K562 (cell line): ENCODE results near the gene SCRN2. TPM values are rescaled to one million over a fixed set of nuclear protein-coding genes. Genes with fewer than 3 reads are reported as not detected.
A peak's percentile ranks its signal among the peaks of the same experiment; 100 is the strongest.

Source experiments
- BRF1 ChIP-seq: IDR thresholded peaks from 3 replicates; pipeline ENCODE4 v1.6.1; 2011; ENCODE audit warnings: borderline replicate concordance, mild to moderate bottlenecking; ENCODE audit not compliant: insufficient read length; ENCODE audit errors: extremely low read depth
- ETV5 ChIP-seq: sonication (generic); formaldehyde crosslinking; IDR thresholded peaks from 2 replicates; pipeline ENCODE4 v1.4.0; 2020; ENCODE audit warnings: low read depth, mild to moderate bottlenecking, missing genetic modification reagents
- HCFC1 ChIP-seq: IDR thresholded peaks from 2 replicates; pipeline ENCODE4 v1.6.1; 2012; ENCODE audit warnings: low read depth, low read length, improper control_type of control experiment
- KHSRP ChIP-seq: fragments of 450-650 bp; IDR thresholded peaks from 2 replicates; pipeline ENCODE4 v1.6.1; 2017
- NFE2 ChIP-seq: IDR thresholded peaks from 2 replicates; pipeline ENCODE4 v1.6.1; 2014; ENCODE audit warnings: antibody characterized with exemption, low read depth
- NR2F6 ChIP-seq: fragments of 450-650 bp; formaldehyde crosslinking; IDR thresholded peaks from 2 replicates; pipeline ENCODE4 v1.4.0; 2020; ENCODE audit warnings: mild to moderate bottlenecking
- PHB2 ChIP-seq: fragments of 450-650 bp; IDR thresholded peaks from 2 replicates; pipeline ENCODE4 v1.6.1; 2017; ENCODE audit warnings: low read depth
- PPARD ChIP-seq: fragments of 250-450 bp; sonication (Bioruptor Pico); IDR thresholded peaks from 2 replicates; pipeline ENCODE4 v1.8.0; 2022; ENCODE audit warnings: inconsistent platforms, mild to moderate bottlenecking, moderate library complexity
- PURB ChIP-seq: sonication (generic); formaldehyde crosslinking; IDR thresholded peaks from 2 replicates; pipeline ENCODE4 v1.9.0; 2021; ENCODE audit warnings: low read depth, mild to moderate bottlenecking, missing genetic modification reagents
- RAD21 ChIP-seq, 2 experiments: fragments of 250-450 bp in 1 of 2; fragments of 450-650 bp in 1 of 2; sonication (Bioruptor Pico) in 1 of 2; formaldehyde crosslinking in 1 of 2; IDR thresholded peaks in 1 of 2; conservative IDR thresholded peaks in 1 of 2; 2 replicates each; pipeline versions ENCODE4 v1.4.0 to v1.8.0; 2020 to 2022; ENCODE audit warnings: mild to moderate bottlenecking in 2 of 2, moderate library complexity in 1 of 2
- SAP30 ChIP-seq: fragments of 200-600 bp; sonication (generic); IDR thresholded peaks from 2 replicates; pipeline ENCODE4 v1.6.1; 2012; ENCODE audit warnings: borderline replicate concordance, low read depth, mild to moderate bottlenecking, moderate library complexity, low read length, control low read depth, inconsistent platforms; ENCODE audit not compliant: insufficient read depth, poor library complexity, severe bottlenecking
- SP2 ChIP-seq: IDR thresholded peaks from 2 replicates; pipeline ENCODE4 v1.6.1; 2011; ENCODE audit warnings: mild to moderate bottlenecking, low read depth, low read length, moderate library complexity; ENCODE audit not compliant: poor library complexity, severe bottlenecking; ENCODE audit errors: extremely low read depth
- TAF7 ChIP-seq: fragments of 450-650 bp; IDR thresholded peaks from 2 replicates; pipeline ENCODE4 v1.6.1; 2016; ENCODE audit warnings: missing genetic modification characterization, missing compliant biosample characterization
- ZNF232 ChIP-seq: sonication (generic); formaldehyde crosslinking; IDR thresholded peaks from 2 replicates; pipeline ENCODE4 v1.8.0; 2022; ENCODE audit warnings: mild to moderate bottlenecking, missing genetic modification reagents
- ZNF41 ChIP-seq: fragments of 250-450 bp; sonication (Bioruptor Pico); conservative IDR thresholded peaks from 2 replicates; pipeline ENCODE4 v1.4.0; 2020; ENCODE audit warnings: mild to moderate bottlenecking
- ZNF586 ChIP-seq: fragments of 450-650 bp; formaldehyde crosslinking; conservative IDR thresholded peaks from 2 replicates; pipeline ENCODE4 v1.4.0; 2020; ENCODE audit warnings: mild to moderate bottlenecking, moderate library complexity
- polyA plus RNA-seq, 8 experiments: library from polyadenylated mRNA; depleted of rRNA in 4 of 8; stranded (reverse) in 5 of 8; unstranded in 3 of 8; fragments of >200 nt; fragmentation: Nextera tagmentation in 2 of 8; fragmentation: Illumina TruSeq in 1 of 8; extraction: Ambion mirVana in 2 of 8; extraction: Trizol in 1 of 8; gene quantifications; 2 replicates each; pipeline versions ENCODE4 v1.2.1 to v1.2.3, GENCODE V29; 2011 to 2014; ENCODE audit warnings: inconsistent platforms in 1 of 8, missing spikeins in 1 of 8
- total RNA-seq, 7 experiments: library from RNA; depleted of rRNA in 6 of 7; stranded (reverse); fragments of >200 nt in 6 of 7; fragmentation: Illumina TruSeq in 2 of 7; extraction: Trizol in 2 of 7; gene quantifications; 2 replicates each; pipeline versions ENCODE4 v1.2.1 to v1.2.3, GENCODE V29; 2011 to 2021; ENCODE audit warnings: low replicate concordance in 1 of 7
- TF ChIP-seq, protein P1 (sequence below): sonication (generic); formaldehyde crosslinking; IDR thresholded peaks from 2 replicates; pipeline ENCODE4 v1.8.0; 2022; ENCODE audit warnings: mild to moderate bottlenecking, missing genetic modification reagents, borderline replicate concordance
- TF ChIP-seq, protein P2 (sequence below): fragments of 250-450 bp; sonication (Bioruptor Pico); IDR thresholded peaks from 2 replicates; pipeline ENCODE4 v1.5.0; 2021; ENCODE audit warnings: mild to moderate bottlenecking, moderate library complexity
- TF ChIP-seq, protein P3 (sequence below): sonication (generic); formaldehyde crosslinking; IDR thresholded peaks from 2 replicates; pipeline ENCODE4 v1.8.0; 2022; ENCODE audit warnings: mild to moderate bottlenecking, low read depth, missing genetic modification reagents
- TF ChIP-seq, protein P4 (sequence below), 2 experiments: fragments of 450-650 bp in 1 of 2; sonication (generic) in 1 of 2; formaldehyde crosslinking in 1 of 2; IDR thresholded peaks in 1 of 2; conservative IDR thresholded peaks in 1 of 2; 2 replicates each; pipeline versions ENCODE4 v1.6.1 to v1.8.1; 2016 to 2023; ENCODE audit warnings: mild to moderate bottlenecking in 2 of 2, moderate library complexity in 2 of 2, inconsistent platforms in 1 of 2, missing genetic modification reagents in 1 of 2

Gene SCRN2
- total and polyA plus RNA-seq, 9 of the 15 experiments (the other 6 are each of a cell fraction or from before 2014, with no cell fraction given), result 0.25 to 32.9 (median 13.6) TPM

DNA sequence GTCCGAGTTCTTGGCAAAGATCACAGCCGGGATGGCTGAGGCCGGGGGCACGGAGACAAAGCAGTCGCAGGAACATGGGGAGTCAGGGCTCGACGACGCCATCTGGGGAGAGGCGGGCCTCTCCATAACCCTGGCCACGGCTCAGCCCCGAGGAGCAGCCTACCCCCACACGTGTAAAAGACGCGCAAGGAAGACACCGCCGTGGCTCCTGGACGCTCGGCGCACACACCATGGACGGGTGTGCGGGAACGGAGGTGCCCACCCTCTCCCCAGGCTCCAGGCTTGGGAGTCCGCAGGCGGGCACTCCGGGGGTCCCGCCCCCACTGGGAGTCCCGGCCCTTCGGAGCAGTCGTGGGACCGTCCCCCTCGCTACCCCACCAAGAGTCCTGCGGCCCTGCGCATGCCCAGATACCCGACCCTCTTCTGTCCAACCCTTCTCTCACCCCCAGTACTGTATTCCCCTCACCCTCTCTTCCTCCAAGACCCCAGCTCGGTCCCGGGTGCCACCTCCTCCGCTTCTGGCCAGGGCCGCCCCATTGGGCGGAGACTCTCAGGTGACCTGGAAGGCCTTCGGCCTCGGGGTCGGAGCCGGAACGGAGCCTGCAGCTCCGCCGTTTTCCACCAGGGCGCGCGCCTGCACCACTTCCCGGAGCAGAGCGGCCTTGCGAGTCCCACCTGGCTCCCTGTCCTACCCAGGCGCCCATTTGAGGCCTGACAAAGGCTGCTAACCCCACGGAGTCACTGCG lies at the start of gene SCRN2 (continued):
- peak; percentile 61 for TF ChIP-seq ETV5 (CRISPR knock-in tag)
- no peak for TF ChIP-seq BRF1
- TF ChIP-seq PURB, result no peak
- no peak for TF ChIP-seq KHSRP
- TF ChIP-seq PHB2, result no peak
- no peak for TF ChIP-seq PPARD (CRISPR knock-in tag)
- TF ChIP-seq RAD21 (CRISPR knock-in tag; conservative IDR thresholded peaks at IDR 0.05 in 1 of 2, IDR thresholded peaks at IDR 0.05 in 1 of 2), result peak; percentile 99
- peak; percentile 85 for TF ChIP-seq SAP30
- no peak for TF ChIP-seq TAF7
- TF ChIP-seq SP2, result no peak
- TF ChIP-seq NFE2, result no peak
- TF ChIP-seq ZNF232 (CRISPR knock-in tag), result no peak
- TF ChIP-seq ZNF41 (CRISPR knock-in tag), result no peak
- TF ChIP-seq HCFC1, result no peak
- TF ChIP-seq, protein P1, sequence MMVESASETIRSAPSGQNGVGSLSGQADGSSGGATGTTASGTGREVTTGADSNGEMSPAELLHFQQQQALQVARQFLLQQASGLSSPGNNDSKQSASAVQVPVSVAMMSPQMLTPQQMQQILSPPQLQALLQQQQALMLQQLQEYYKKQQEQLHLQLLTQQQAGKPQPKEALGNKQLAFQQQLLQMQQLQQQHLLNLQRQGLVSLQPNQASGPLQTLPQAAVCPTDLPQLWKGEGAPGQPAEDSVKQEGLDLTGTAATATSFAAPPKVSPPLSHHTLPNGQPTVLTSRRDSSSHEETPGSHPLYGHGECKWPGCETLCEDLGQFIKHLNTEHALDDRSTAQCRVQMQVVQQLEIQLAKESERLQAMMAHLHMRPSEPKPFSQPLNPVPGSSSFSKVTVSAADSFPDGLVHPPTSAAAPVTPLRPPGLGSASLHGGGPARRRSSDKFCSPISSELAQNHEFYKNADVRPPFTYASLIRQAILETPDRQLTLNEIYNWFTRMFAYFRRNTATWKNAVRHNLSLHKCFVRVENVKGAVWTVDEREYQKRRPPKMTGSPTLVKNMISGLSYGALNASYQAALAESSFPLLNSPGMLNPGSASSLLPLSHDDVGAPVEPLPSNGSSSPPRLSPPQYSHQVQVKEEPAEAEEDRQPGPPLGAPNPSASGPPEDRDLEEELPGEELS, result no peak
- no peak for TF ChIP-seq ZNF586 (CRISPR knock-in tag)
- TF ChIP-seq, protein P2, sequence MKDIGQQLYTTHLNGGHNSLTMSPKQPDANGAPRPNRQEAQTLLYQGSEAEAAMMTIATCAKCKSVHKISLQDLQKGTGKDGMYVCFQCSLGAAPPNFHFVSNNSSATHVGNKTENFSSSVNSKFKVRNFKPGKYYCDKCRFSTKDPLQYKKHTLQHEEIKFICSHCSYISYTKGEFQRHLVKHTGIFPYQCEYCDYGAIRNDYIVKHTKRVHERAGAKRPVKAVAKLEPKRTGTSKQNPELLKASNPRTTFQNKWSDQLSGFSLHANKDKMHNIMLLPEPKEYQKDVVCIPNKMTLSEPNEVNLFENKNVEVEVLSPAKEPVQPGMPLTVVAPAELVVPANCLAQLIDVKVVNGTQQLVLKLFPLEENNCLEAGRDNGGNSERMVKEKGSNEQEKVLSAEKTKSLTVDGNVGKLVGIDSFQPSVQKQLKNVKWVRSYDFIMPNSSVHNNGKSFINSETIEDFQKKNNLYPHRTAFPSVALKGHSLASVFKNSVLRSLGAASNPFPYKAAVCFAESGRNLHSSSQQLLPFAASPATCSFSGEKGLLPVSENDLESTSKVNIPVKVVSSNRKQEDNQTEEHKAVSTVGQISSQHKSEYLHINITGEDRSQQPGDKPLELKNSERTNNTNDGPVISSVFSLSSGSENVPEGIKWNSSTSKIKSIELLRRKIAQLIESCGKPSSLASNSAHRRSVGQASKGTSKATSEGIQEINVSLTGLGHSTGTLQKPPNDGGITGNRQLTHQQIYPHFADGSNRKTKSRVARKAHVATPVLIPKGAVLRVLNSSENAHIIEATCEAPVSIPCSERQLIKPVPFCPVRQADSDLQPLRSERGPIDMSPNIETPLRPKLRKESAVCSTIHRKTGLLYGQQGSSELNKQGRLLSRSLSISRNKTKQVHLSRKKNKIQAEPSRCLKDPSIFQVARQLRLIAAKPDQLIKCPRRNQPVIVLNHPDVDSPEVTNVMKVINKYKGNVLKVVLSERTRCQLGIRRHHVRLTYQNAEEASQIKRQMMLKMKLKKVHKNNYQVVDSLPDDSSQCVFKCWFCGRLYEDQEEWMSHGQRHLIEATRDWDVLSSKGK, result no peak
- TF ChIP-seq, protein P3, sequence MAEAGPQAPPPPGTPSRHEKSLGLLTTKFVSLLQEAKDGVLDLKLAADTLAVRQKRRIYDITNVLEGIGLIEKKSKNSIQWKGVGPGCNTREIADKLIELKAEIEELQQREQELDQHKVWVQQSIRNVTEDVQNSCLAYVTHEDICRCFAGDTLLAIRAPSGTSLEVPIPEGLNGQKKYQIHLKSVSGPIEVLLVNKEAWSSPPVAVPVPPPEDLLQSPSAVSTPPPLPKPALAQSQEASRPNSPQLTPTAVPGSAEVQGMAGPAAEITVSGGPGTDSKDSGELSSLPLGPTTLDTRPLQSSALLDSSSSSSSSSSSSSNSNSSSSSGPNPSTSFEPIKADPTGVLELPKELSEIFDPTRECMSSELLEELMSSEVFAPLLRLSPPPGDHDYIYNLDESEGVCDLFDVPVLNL (CRISPR knock-in tag), result no peak
- TF ChIP-seq, protein P4, sequence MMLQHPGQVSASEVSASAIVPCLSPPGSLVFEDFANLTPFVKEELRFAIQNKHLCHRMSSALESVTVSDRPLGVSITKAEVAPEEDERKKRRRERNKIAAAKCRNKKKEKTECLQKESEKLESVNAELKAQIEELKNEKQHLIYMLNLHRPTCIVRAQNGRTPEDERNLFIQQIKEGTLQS (IDR thresholded peaks at IDR 0.05), result no peak
- TF ChIP-seq, protein P4 (CRISPR knock-in tag; conservative IDR thresholded peaks at IDR 0.05), result no peak
- TF ChIP-seq NR2F6 (CRISPR knock-in tag), result no peak
